Vagina (tissue), 2 donors: ENCODE results near the gene PNMA8A. TPM values are rescaled to one million over a fixed set of nuclear protein-coding genes. Genes with fewer than 3 reads are reported as not detected.

Experiments
- DNase-seq, 2 donors: peaks; one replicate each; pipeline ENCODE4 v3.0.0-alpha.2; 2017; ENCODE audit errors: extremely low spot score in 2 of 2
- H3K27ac ChIP-seq: fragments of 200-600 bp; sonication (generic); one replicate; pipeline ENCODE4 v1.5.1; 2019
- H3K27me3 ChIP-seq: fragments of 200-600 bp; sonication (generic); one replicate; pipeline ENCODE4 v1.5.1; 2019
- H3K36me3 ChIP-seq, 2 donors: fragments of 200-600 bp; sonication (generic); one replicate each; pipeline ENCODE4 v1.5.1; 2017 to 2019
- H3K4me1 ChIP-seq: fragments of 200-600 bp; sonication (generic); one replicate; pipeline ENCODE4 v1.5.1; 2019
- H3K4me3 ChIP-seq, 2 donors: fragments of 200-600 bp; sonication (generic); 1 replicate in 1 of 2; 2 replicates in 1 of 2; pipeline ENCODE4 v1.5.1; 2016 to 2019
- H3K9me3 ChIP-seq: fragments of 200-600 bp; sonication (generic); one replicate; pipeline ENCODE4 v1.5.1; 2019
- POLR2A ChIP-seq, 2 donors: fragments of 450-650 bp; IDR thresholded peaks; one replicate each; pipeline ENCODE4 v1.6.1; 2017; ENCODE audit warnings: antibody characterized with exemption in 2 of 2, mild to moderate bottlenecking in 2 of 2, moderate library complexity in 2 of 2
- POLR2AphosphoS5 ChIP-seq, 2 donors: sonication (generic); formaldehyde crosslinking; IDR thresholded peaks; one replicate each; pipeline ENCODE4 v1.9.0; 2017; ENCODE audit warnings: antibody characterized with exemption in 2 of 2, mild to moderate bottlenecking in 2 of 2, low read depth in 1 of 2; ENCODE audit not compliant: insufficient read depth in 1 of 2
- intact Hi-C: fragments of 100-400 bp; cut with DNase I; formaldehyde crosslinking; loops from one replicate; pipeline ENCODE4 v1.15.1; 2023
- total RNA-seq: library from RNA; depleted of rRNA; stranded (reverse); fragments of >200 nt; gene quantifications from one replicate; pipeline ENCODE4 v1.2.3, GENCODE V29; 2016
- TF ChIP-seq, protein P1 (sequence below), 3 experiments: fragments of 450-650 bp in 2 of 3; fragments of 200-600 bp in 1 of 3; sonication (generic) in 1 of 3; IDR thresholded peaks; one replicate each; pipeline ENCODE4 v1.5.1; 2017 to 2019; ENCODE audit warnings: antibody characterized with exemption in 3 of 3, mild to moderate bottlenecking in 2 of 3, moderate library complexity in 2 of 3

The PNMA8A gene
- total RNA-seq, 1 donor from 2014 or later, result 1.5 TPM

DNA sequence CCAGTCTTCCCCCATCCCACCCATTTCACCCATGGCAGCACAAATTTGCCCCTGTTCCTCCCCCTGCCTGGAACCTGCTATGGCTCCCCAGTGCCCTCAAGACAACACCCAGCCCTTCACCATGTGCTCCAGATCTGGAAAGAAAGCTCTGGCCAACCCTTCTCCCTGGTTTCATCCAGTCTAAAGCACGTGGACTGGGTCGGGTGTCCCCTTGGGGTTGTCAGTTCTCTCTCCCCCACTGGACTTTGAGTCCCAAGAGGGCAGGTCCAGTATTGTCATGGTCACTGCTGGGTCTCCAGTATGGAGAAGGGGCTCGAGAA, 43.9 kb upstream of the PNMA8A start:
- Histone ChIP-seq H3K4me3 (no peak overlapping the region), H3K27me3 (no peaks in the 10 kb centered on the region), H3K27ac (no peak overlapping the region), H3K9me3 (no peaks in the 10 kb centered on the region), H3K36me3 (no peaks in the 10 kb centered on the region), H3K4me1 (peaks cover 11% of the 10 kb centered on the region)
- TF ChIP-seq POLR2A (IDR thresholded peaks at IDR 0.05), result no peak
- TF ChIP-seq, protein P1, sequence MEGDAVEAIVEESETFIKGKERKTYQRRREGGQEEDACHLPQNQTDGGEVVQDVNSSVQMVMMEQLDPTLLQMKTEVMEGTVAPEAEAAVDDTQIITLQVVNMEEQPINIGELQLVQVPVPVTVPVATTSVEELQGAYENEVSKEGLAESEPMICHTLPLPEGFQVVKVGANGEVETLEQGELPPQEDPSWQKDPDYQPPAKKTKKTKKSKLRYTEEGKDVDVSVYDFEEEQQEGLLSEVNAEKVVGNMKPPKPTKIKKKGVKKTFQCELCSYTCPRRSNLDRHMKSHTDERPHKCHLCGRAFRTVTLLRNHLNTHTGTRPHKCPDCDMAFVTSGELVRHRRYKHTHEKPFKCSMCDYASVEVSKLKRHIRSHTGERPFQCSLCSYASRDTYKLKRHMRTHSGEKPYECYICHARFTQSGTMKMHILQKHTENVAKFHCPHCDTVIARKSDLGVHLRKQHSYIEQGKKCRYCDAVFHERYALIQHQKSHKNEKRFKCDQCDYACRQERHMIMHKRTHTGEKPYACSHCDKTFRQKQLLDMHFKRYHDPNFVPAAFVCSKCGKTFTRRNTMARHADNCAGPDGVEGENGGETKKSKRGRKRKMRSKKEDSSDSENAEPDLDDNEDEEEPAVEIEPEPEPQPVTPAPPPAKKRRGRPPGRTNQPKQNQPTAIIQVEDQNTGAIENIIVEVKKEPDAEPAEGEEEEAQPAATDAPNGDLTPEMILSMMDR (IDR thresholded peaks at IDR 0.05), result no peak
- TF ChIP-seq POLR2AphosphoS5 (IDR thresholded peaks at IDR 0.05; ENCODE audit: insufficient read depth in 1 of 2, low read depth in 1 of 2), result no peak
- intact Hi-C loops, result no loop called here
- DNase-seq, result no peak

DNA sequence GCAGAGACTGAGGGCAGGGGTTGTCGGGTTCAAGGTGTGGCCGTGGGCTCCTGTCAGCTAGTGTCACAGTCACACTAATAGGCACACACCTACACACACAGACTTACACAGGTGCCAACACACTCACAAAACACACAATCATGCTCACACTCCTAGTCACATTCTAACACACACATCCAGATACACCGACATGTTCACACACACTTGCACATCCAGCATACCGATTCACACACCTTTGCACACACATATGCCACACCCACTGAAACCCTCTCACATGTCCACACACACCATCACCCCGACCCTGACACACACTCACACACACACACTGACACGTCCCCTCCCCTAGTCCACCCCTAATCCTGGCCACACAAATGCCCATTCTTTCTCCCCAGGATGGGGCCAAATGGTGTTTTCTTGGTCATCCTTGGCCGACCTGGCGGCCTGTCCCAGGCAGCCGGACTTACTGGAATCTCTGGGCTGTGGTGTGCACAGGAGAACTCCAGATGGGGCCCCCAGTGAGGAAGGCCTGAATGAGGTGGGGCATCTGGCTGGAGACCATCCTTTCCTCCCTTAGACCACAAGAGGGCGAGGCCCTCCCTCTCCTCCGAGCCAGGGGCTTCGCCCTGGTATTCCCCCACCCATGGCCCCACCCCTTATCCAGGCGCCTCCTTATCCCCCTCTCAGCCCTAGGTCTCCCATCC, 43.4 kb upstream of the PNMA8A start:
- H3K4me3 ChIP-seq, result no peak overlapping the region
- intact Hi-C loops, result no loop called here
- H3K27ac ChIP-seq, result no peak overlapping the region
- H3K36me3 ChIP-seq, result no peaks in the 10 kb centered on the region
- no peak for DNase-seq
- no peaks in the 10 kb centered on the region for H3K9me3 ChIP-seq
- H3K27me3 ChIP-seq, result no peaks in the 10 kb centered on the region
- TF ChIP-seq, protein P1 (IDR thresholded peaks at IDR 0.05), result no peak
- TF ChIP-seq POLR2AphosphoS5 (IDR thresholded peaks at IDR 0.05; ENCODE audit: insufficient read depth in 1 of 2, low read depth in 1 of 2), result no peak
- TF ChIP-seq POLR2A (IDR thresholded peaks at IDR 0.05), result no peak
- H3K4me1 ChIP-seq, result peaks cover 11% of the 10 kb centered on the region

DNA sequence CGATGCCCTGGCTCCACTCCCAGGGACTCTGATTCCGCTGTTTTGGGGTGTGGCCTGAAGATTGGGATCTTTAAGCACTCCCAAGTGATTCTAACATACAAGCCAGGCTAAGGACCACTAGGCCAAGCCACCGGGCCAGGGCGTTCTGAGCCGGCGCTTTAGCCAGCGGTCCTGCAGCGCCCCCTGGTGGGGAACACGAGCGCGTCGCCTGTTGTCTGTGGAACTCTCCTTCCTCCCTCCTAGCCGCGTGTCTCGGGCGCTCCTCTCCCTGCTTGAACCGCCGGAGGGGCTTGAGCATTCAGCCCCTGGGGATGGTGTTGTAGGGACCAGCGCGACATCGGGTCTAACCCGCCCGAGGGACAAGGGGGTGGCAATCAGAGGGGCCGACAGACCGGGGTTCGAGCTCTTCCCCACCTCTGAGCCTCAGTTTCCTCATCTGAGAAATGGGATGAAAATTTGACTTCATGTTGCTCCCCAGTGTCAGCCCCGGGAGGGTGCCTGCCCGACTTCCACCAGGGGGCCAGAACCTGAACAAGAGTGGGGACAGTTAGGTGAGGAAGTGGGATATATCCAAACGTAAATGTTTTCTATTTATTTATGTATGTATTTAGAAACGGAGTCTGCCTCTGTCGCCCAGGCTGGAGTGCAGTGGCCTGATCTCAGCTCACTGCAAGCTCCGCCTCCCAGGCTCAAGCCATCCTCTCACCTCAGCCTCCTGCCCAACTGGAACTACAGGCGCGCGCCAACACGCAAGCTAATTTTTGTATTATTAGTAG, 42.3 kb upstream of the PNMA8A start:
- H3K4me1 ChIP-seq, result peaks cover 11% of the 10 kb centered on the region
- H3K9me3 ChIP-seq, result no peaks in the 10 kb centered on the region
- no peak for TF ChIP-seq POLR2A (IDR thresholded peaks at IDR 0.05)
- TF ChIP-seq, protein P1 (IDR thresholded peaks at IDR 0.05), result peak; percentile 92 to 97 (median 95)
- TF ChIP-seq POLR2AphosphoS5 (IDR thresholded peaks at IDR 0.05; ENCODE audit: insufficient read depth in 1 of 2, low read depth in 1 of 2), result peak in 1 of 2 donors; percentile 34
- H3K27me3 ChIP-seq, result no peaks in the 10 kb centered on the region
- no peak for DNase-seq
- intact Hi-C loops, result no loop called here
- H3K27ac ChIP-seq, result peak overlapping the region; percentile 23
- no peaks in the 10 kb centered on the region for H3K36me3 ChIP-seq
- no peak overlapping the region for H3K4me3 ChIP-seq

DNA sequence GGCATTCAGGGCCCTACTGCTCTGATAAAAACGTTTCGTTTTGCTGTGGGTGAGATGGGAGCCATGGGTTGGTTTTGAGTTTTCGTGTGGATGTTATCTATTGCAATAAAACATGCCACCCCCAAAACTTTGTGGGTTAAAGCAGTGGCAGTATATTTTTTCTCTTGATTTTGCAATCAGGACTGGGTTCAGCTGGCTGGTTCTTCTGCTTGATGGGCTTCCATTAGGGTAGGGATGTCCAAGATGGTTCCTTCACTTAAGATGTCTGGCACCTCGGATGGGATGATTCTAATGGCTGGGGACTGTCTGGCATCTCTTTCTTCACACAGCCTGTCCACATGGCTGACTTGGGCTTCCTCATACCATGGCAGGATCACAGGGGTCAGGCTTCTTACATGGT, 39.9 kb upstream of the PNMA8A start:
- no peaks in the 10 kb centered on the region for H3K36me3 ChIP-seq
- TF ChIP-seq, protein P1 (IDR thresholded peaks at IDR 0.05), result no peak
- TF ChIP-seq POLR2A (IDR thresholded peaks at IDR 0.05) (no peak), POLR2AphosphoS5 (IDR thresholded peaks at IDR 0.05; ENCODE audit: insufficient read depth in 1 of 2, low read depth in 1 of 2) (no peak)
- H3K9me3 ChIP-seq, result no peaks in the 10 kb centered on the region
- H3K27me3 ChIP-seq, result no peaks in the 10 kb centered on the region
- intact Hi-C loops, result no loop called here
- H3K4me3 ChIP-seq, result no peak overlapping the region
- peaks cover 11% of the 10 kb centered on the region for H3K4me1 ChIP-seq
- H3K27ac ChIP-seq, result no peak overlapping the region
- no peak for DNase-seq

DNA sequence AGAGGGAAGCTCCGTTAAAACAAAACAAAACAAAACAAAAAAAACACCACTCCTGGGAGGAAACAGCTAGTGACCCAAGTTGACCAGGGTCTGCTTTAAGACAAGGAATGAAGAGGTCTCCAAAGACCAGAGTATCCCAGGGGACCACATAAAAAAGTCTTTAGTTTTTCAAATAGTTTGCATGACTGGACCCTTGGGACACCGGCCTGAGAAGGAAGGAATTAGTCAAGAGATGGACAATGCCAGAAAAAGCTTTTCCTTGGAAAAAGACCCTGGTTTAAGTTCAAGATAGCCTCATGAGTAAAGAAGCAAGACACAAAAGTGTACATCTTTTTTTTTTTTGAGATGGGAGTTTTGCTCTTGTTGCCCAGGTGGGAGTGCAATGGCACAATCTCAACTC, 36.8 kb upstream of the PNMA8A start:
- no peak for DNase-seq
- H3K4me1 ChIP-seq, result peaks cover 4% of the 10 kb centered on the region
- no peaks in the 10 kb centered on the region for H3K27me3 ChIP-seq
- H3K27ac ChIP-seq, result no peak overlapping the region
- H3K9me3 ChIP-seq, result no peaks in the 10 kb centered on the region
- no peak overlapping the region for H3K4me3 ChIP-seq
- intact Hi-C loops, result loop anchor here (10.0 kb wide), 1 partner anchor 223 kb away; no protein-coding TSS in a partner anchor
- H3K36me3 ChIP-seq, result no peaks in the 10 kb centered on the region
- TF ChIP-seq POLR2A (IDR thresholded peaks at IDR 0.05), result no peak
- TF ChIP-seq, protein P1 (IDR thresholded peaks at IDR 0.05), result no peak
- no peak for TF ChIP-seq POLR2AphosphoS5 (IDR thresholded peaks at IDR 0.05; ENCODE audit: insufficient read depth in 1 of 2, low read depth in 1 of 2)
